Activated CD4-positive, alpha-beta T cell treated with anti-CD3 and anti-CD28 coated beads, Interleukin-2, amount 10 ng/mL, durations not matched to agents 7 days and 5 days (primary cell): Measurements from ENCODE around the gene KRT17. TPM values are rescaled to one million over a fixed set of nuclear protein-coding genes. Genes with fewer than 3 reads are reported as not detected.

Experiments used
- CTCF ChIA-PET: fragments of 350-600 bp; sonication (Branson Sonifier 250); formaldehyde crosslinking; loops from one replicate; lab custom pipeline; 2021; ENCODE audit warnings: antibody characterized with exemption; lab: Charles Lee
- POLR2A ChIA-PET: fragments of 350-600 bp; sonication (Branson Sonifier 250); formaldehyde crosslinking; loops from one replicate; lab custom pipeline; 2021; ENCODE audit warnings: antibody characterized with exemption; lab: Charles Lee
- DNase-seq: peaks from one replicate; pipeline ENCODE4 v3.0.0-alpha.2; 2020
- H3K27ac Mint-ChIP-seq: one replicate; pipeline ENCODE4 v1.8.0; 2021; ENCODE audit warnings: mild to moderate bottlenecking, moderate library complexity, mixed read lengths
- H3K27me3 Mint-ChIP-seq: one replicate; pipeline ENCODE4 v1.8.0; 2021; ENCODE audit warnings: mixed read lengths
- H3K36me3 Mint-ChIP-seq: one replicate; pipeline ENCODE4 v1.8.0; 2021; ENCODE audit warnings: low read depth, mixed read lengths
- H3K4me1 Mint-ChIP-seq: one replicate; pipeline ENCODE4 v1.8.0; 2021; ENCODE audit warnings: mixed read lengths
- H3K4me3 Mint-ChIP-seq: one replicate; pipeline ENCODE4 v1.8.0; 2021; ENCODE audit warnings: mild to moderate bottlenecking, moderate library complexity, mixed read lengths
- H3K9me3 Mint-ChIP-seq: one replicate; pipeline ENCODE4 v1.8.0; 2021; ENCODE audit warnings: mixed read lengths
- total RNA-seq, 2 experiments: library from RNA; stranded (reverse); gene quantifications; one replicate each; pipeline ENCODE4 v1.2.3, GENCODE V29; 2021

The KRT17 gene
- total RNA-seq = under 1 TPM in 1 of 2 experiments, not detected in 1; 0.25 TPM

DNA sequence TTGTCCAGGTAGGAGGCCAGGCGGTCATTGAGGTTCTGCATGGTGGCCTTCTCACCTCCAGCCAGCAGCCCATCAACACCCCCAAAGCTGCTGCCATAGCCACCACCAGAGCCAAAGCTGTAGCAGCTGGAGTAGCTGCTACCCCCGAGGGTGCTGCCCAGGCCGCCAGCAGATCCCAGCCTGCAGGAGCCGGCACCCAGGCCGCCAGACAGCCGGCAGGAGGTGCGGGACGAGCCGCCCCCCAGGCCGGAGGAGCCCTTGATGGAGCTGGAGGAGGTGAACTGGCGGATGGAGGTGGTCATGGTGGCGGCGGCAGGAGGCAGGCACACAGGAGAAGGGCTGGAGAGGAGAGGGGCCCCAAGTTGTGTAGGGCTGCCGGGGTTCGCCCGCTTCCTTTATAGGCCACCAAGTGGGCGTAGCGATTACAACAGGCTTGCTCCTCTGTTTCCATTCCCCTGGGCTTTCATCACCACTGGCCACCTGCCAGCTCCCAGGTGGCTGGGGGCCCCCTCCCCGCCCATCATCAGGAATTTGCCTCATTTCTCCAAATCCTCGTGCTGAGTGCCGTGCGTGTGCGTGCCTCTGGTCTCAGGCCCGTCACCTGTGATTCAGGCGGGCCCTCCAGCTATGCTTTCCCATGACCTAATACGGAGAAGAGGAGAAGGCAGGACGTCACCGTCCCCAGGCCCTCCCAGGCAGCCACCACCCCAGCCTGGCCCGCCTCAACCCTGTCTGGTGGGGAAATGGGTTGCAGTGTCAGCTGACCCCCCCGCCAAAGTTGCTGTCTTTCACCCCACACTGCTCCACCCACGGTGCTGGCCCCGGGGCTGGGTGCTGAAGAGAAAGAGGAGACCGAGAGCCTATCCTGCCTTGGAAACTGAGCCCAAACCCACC is at the start of gene KRT17:
Gene KRT17, minus strand, starts transcription at position 368 of the 894 bp plus-strand sequence. Its CDS starts 66 bp downstream, at position 302.
- no peak within 1 kb of the TSS for H3K27ac Mint-ChIP-seq
- no peak for DNase-seq
- H3K36me3 Mint-ChIP-seq = no peaks in the 10 kb centered on the region
- no peak within 1 kb of the TSS for H3K4me3 Mint-ChIP-seq
- ChIA-PET POLR2A (no interaction called here), CTCF (interaction anchor here (1.2 to 1.3 kb wide), 2 partner anchors 24 to 38 kb away, joined by 3 to 5 read pairs; no protein-coding TSS in a partner anchor)
- no peaks in the 10 kb centered on the region for H3K4me1 Mint-ChIP-seq
- no peaks in the 10 kb centered on the region for H3K9me3 Mint-ChIP-seq
- no peaks in the 10 kb centered on the region for H3K27me3 Mint-ChIP-seq

DNA sequence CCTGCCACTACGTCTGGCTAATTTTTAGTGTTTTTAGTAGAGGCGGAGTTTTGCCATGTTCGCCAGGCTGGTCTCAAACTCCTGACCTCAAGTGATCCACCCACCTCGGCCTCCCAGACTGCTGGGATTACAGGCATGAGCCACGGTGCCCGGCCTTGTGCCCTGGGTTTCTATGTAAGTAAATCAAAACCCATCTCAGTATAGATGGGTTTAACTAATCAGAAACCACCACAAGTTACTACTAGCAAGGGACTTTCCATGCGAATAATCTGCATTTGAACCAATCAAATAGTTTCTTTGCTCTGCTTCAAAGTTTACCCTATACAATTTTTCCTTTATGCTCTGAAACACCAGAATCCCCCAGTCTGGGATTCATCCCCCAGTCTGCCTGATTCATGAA is 47.8 kb upstream of the KRT17 start:
- no peak for DNase-seq
- Mint-ChIP-seq H3K9me3 (no peaks in the 10 kb centered on the region), H3K4me3 (no peak overlapping the region), H3K27me3 (no peaks in the 10 kb centered on the region), H3K36me3 (no peaks in the 10 kb centered on the region), H3K4me1 (peaks cover 46% of the 10 kb centered on the region), H3K27ac (no peak overlapping the region)
- ChIA-PET CTCF (interaction anchor here (0.6 to 3.2 kb wide), 2 partner anchors 10 to 403 kb away, joined by 3 to 17 read pairs; no protein-coding TSS in a partner anchor), POLR2A (no interaction called here)

DNA sequence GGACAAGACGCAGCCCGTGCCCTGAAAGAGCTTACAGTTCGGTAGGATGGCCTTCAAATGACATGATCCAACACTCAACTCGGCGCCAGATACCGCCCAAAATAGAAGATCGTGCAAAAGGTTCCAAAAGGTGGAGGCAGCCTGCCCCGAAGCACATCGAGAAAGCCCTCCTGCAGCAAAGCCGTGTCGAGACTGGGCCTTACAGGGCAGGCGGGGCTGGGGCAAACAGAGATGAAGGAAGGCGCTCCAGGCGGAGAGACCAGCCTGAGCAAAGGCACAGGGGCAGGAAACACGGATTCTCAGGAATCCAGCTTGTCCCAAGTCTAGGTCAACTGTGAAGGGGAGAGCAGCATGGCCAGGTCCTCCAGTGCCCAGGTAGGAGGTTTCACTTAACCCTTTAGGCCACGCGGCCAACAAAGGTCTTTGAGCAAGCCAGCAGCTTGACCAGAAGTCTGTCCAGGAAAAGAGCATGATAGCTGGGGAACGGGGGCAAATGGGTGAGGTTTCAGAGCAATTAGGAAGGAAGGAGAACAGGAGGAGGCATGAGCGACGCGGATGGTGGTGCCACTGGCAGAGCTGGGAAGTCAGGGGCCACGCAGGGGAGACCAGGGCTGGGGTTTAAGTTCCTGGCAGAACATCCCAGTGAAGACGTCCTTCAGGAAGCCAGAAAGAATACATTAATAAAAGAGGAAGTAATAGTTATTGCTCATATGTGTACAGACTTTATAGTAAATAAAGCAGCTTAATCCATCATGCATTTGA is 43.1 kb upstream of the KRT17 start:
- no peaks in the 10 kb centered on the region for H3K9me3 Mint-ChIP-seq
- CTCF ChIA-PET = interaction anchor here (0.5 to 9.6 kb wide), 10 partner anchors 14 to 808 kb away, joined by 3 to 235 read pairs (median 6); partner anchors contain the start of gene EIF1
- peak overlapping the region; percentile 79 for H3K4me3 Mint-ChIP-seq
- peaks cover 48% of the 10 kb centered on the region for H3K4me1 Mint-ChIP-seq
- H3K27ac Mint-ChIP-seq = peak overlapping the region; percentile 98
- DNase-seq = no peak
- POLR2A ChIA-PET = interaction anchor here (1.1 to 1.3 kb wide), 2 partner anchors 22 to 28 kb away, joined by 3 to 4 read pairs; no protein-coding TSS in a partner anchor
- H3K36me3 Mint-ChIP-seq = no peaks in the 10 kb centered on the region
- peaks cover 13% of the 10 kb centered on the region for H3K27me3 Mint-ChIP-seq

DNA sequence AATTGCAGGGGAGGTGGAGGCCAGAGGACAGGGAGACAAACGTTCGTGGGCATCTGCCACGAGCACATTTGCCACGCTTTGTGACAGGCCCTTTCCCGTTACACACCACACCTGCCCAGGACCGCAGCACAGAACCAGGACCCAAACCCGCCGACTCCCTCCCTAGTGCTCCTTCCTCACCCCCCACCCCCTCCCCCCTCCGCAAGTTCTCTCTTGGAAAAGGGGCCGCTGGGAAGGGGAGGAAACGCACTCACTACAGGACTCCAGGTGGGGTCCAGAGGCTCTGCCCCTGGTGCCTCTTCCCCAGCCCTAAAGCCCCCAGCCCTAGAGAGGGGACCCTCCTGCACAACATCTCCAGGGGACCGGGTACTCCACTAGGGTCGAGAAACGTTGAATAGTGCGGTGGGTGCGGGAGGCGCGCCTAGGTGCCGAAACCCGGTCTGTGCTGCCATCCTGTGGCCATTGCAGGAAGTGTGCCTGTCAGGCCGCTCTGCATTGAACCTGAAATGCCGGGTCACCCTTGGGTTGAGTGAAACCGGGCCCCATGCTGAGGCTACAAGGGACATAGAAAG is 42.4 kb upstream of the KRT17 start:
- peak overlapping the region; percentile 79 for H3K4me3 Mint-ChIP-seq
- peaks cover 13% of the 10 kb centered on the region for H3K27me3 Mint-ChIP-seq
- H3K36me3 Mint-ChIP-seq = no peaks in the 10 kb centered on the region
- H3K9me3 Mint-ChIP-seq = no peaks in the 10 kb centered on the region
- ChIA-PET CTCF (interaction anchor here (0.9 to 9.6 kb wide), 15 partner anchors 14 to 852 kb away, joined by 3 to 235 read pairs (median 4); partner anchors contain the start of gene EIF1), POLR2A (interaction anchor here (1.1 to 1.5 kb wide), 2 partner anchors 22 to 29 kb away, joined by 3 to 10 read pairs; partner anchors contain the start of gene EIF1)
- H3K4me1 Mint-ChIP-seq = peaks cover 45% of the 10 kb centered on the region
- DNase-seq = peak; percentile 88
- H3K27ac Mint-ChIP-seq = peak overlapping the region; percentile 98

DNA sequence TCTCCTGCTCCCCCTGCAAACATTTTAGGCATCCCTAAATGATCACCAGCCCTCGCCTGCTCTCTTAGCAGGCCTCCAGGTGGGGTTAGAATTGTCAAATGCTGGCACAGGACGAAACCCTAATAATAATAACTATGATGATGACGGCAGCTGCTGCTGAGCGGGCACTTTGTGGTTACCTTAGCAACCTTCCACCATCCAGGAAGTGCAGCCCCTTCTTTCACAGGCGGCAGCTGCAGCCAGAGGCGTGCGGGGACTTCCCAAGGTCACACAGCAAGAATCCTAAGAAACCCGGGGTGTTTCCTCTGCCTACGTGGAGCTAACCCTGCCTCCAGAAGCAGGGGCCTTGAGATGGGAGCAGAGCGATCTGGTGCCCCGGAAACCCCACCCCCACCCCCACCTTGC is 41.9 kb upstream of the KRT17 start:
- peak overlapping the region; percentile 79 for H3K4me3 Mint-ChIP-seq
- ChIA-PET POLR2A (interaction anchor here (1.1 to 1.5 kb wide), 2 partner anchors 12 to 23 kb away, joined by 4 to 10 read pairs; partner anchors contain the start of gene EIF1), CTCF (interaction anchor here (1.0 to 9.6 kb wide), 17 partner anchors 10 to 1018 kb away, joined by 3 to 235 read pairs (median 4); partner anchors contain the start of gene EIF1)
- DNase-seq = peak; percentile 52
- H3K9me3 Mint-ChIP-seq = no peaks in the 10 kb centered on the region
- H3K36me3 Mint-ChIP-seq = no peaks in the 10 kb centered on the region
- peaks cover 13% of the 10 kb centered on the region for H3K27me3 Mint-ChIP-seq
- H3K27ac Mint-ChIP-seq = peak overlapping the region; percentile 98
- H3K4me1 Mint-ChIP-seq = peaks cover 43% of the 10 kb centered on the region

DNA sequence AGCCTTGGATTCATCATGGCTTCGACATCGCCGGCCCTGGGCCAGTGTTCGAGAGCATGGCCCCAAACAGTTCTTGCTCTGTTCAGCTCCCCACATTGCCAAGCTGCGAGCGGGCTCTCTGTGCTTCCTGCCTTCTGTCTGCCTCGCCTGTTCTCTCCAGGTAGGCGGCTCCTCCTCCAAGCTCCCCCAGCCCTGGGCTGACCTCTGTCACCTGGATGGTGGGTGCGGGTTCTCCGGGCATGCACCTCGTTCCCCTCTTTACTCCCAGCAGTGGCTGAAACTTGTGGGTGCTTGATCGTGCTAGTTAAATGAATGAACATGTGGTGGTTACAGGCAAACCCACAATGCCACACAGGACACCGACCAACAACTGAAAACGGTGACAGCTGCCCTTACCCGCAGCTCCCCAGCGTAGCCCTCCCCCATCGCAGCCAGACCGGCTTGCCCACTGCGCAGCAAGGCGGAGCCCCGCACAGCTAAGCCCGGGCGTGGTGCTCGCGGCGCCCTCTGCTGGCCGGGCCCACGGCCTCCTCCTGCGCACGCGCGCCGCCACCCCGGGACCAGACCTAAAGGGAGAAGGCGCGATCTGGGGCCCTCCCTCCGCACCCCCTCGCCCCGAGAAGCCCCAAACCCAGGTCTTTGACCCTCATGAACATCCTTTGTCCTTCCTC is 41.3 kb upstream of the KRT17 start:
- H3K4me1 Mint-ChIP-seq = peaks cover 42% of the 10 kb centered on the region
- H3K9me3 Mint-ChIP-seq = no peaks in the 10 kb centered on the region
- CTCF ChIA-PET = interaction anchor here (0.5 to 9.6 kb wide), 23 partner anchors 9 to 1117 kb away, joined by 3 to 235 read pairs (median 4); partner anchors contain the start of gene EIF1
- POLR2A ChIA-PET = interaction anchor here (1.1 to 1.5 kb wide), 2 partner anchors 13 to 23 kb away, joined by 4 to 10 read pairs; partner anchors contain the start of gene EIF1
- H3K4me3 Mint-ChIP-seq = peak overlapping the region; percentile 79
- H3K36me3 Mint-ChIP-seq = no peaks in the 10 kb centered on the region
- H3K27me3 Mint-ChIP-seq = peaks cover 13% of the 10 kb centered on the region
- peak overlapping the region; percentile 98 for H3K27ac Mint-ChIP-seq
- peak; percentile 86 for DNase-seq

DNA sequence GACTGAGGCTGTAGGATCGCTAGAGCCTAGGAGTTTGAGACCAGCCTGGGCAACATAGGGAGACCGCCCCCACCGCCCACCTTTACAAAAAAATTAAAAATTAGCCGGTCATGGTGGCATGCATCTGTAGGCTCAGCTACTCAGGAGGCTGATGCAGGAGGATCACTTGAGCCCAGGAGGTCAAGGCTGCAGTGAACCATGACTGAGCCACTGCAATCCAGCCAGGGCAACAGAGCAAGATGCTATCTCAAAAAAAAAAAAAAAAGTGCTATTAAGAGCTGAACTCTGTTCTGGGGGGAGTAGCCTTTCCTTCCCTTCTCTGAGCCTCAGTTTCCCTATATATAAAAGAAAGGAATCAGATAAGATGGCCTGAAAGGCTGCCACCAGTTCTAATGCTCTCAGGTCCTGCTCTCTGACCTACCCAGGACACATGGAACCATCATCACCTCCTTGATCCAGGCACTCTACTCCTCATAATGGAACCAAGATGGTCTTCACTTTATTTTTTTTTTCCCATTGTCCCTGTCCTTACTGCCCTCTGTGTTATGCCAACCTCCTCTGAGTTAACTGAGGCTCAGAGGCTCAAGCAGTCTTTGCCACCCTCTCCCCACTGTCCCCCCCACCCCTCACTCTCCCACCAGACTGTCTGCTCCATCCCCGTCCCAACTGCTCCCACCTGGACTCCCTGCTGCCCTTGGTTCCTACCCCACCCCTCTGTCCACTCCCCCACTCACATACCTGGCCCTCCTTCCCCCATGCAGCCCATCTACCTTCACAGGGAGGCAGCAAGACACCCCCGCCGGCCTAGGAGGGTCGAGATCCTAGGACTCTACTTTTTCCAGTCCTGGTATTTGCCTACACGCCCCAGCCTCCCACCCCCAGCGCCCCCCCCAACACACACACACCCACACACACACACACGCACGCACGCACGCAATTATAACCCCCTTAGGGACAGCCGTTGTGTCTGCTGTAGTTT is 40.5 kb upstream of the KRT17 start:
- Mint-ChIP-seq H3K4me3 (peak overlapping the region; percentile 79), H3K27me3 (peaks cover 13% of the 10 kb centered on the region), H3K4me1 (peaks cover 42% of the 10 kb centered on the region), H3K9me3 (no peaks in the 10 kb centered on the region), H3K36me3 (no peaks in the 10 kb centered on the region), H3K27ac (peak overlapping the region; percentile 98)
- DNase-seq = no peak
- POLR2A ChIA-PET = interaction anchor here (1.1 to 1.5 kb wide), 2 partner anchors 14 to 24 kb away, joined by 4 to 10 read pairs; partner anchors contain the start of gene EIF1
- CTCF ChIA-PET = interaction anchor here (0.5 to 9.6 kb wide), 23 partner anchors 14 to 1116 kb away, joined by 3 to 235 read pairs (median 4); partner anchors contain the start of gene EIF1

DNA sequence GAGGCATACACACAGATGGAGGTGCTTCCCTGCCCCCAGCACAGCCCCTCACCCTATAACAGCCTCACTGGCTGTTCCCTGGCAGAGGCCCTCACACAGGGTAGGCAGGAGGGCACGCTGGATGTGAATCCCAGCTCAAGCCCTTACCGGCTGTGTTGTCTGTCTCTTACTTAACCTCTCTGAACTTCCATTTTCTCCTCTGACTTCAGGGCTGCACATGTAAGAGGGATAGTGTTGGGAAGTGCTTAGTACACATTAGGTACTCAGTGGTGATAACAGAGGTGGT is 39.7 kb upstream of the KRT17 start:
- H3K27me3 Mint-ChIP-seq = peaks cover 13% of the 10 kb centered on the region
- ChIA-PET POLR2A (no interaction called here), CTCF (interaction anchor here (0.7 to 9.6 kb wide), 5 partner anchors 13 to 735 kb away, joined by 3 to 235 read pairs (median 50); partner anchors contain the start of gene EIF1)
- no peak for DNase-seq
- no peak overlapping the region for H3K4me3 Mint-ChIP-seq
- H3K27ac Mint-ChIP-seq = no peak overlapping the region
- peaks cover 36% of the 10 kb centered on the region for H3K4me1 Mint-ChIP-seq
- no peaks in the 10 kb centered on the region for H3K36me3 Mint-ChIP-seq
- H3K9me3 Mint-ChIP-seq = no peaks in the 10 kb centered on the region

GRCh38 chr17:41663451-41664171 is 39.2 kb upstream of the KRT17 start:
- H3K9me3 Mint-ChIP-seq = no peaks in the 10 kb centered on the region
- POLR2A ChIA-PET = no interaction called here

GRCh38 chr17:41660221-41660711 is 35.9 kb upstream of the KRT17 start:
- Mint-ChIP-seq H3K4me1 (peaks cover 6% of the 10 kb centered on the region), H3K4me3 (no peak overlapping the region), H3K27me3 (peaks cover 8% of the 10 kb centered on the region), H3K27ac (no peak overlapping the region), H3K9me3 (no peaks in the 10 kb centered on the region), H3K36me3 (no peaks in the 10 kb centered on the region)
- DNase-seq = no peak
- ChIA-PET POLR2A (no interaction called here), CTCF (interaction anchor here (0.5 to 9.6 kb wide), 5 partner anchors 10 to 1060 kb away, joined by 3 to 235 read pairs (median 3); no protein-coding TSS in a partner anchor)

More at GRCh38 chr17:41663451-41664171, 39.2 kb upstream of the KRT17 start:
- no peak for DNase-seq
- H3K36me3 Mint-ChIP-seq = no peaks in the 10 kb centered on the region
- H3K27me3 Mint-ChIP-seq = peaks cover 13% of the 10 kb centered on the region
- H3K4me1 Mint-ChIP-seq = peaks cover 33% of the 10 kb centered on the region
- H3K4me3 Mint-ChIP-seq = no peak overlapping the region
- CTCF ChIA-PET = interaction anchor here (0.7 to 9.6 kb wide), 21 partner anchors 9 to 867 kb away, joined by 3 to 235 read pairs (median 5); no protein-coding TSS in a partner anchor
- no peak overlapping the region for H3K27ac Mint-ChIP-seq
